Measurements from ENCODE around the gene SPEN.

SPEN gene

GRCh38 chr1:15953294-15953771 lies 105.8 kb downstream of the SPEN start:
- no peak for DNase-seq
- H3F3A ChIP-seq (ENCODE audit: insufficient read depth, low read length) = no peaks in the 10 kb centered on the region
- H3K79me2 ChIP-seq (ENCODE audit: low read length) = peaks cover 61% of the 10 kb centered on the region
- H3K36me3 ChIP-seq (replicated peaks; ENCODE audit: insufficient read depth, low read length) = no peaks in the 10 kb centered on the region
- H4K20me1 ChIP-seq (ENCODE audit: insufficient read depth, low read length) = no peaks in the 10 kb centered on the region
- TF ChIP-seq, protein P1, sequence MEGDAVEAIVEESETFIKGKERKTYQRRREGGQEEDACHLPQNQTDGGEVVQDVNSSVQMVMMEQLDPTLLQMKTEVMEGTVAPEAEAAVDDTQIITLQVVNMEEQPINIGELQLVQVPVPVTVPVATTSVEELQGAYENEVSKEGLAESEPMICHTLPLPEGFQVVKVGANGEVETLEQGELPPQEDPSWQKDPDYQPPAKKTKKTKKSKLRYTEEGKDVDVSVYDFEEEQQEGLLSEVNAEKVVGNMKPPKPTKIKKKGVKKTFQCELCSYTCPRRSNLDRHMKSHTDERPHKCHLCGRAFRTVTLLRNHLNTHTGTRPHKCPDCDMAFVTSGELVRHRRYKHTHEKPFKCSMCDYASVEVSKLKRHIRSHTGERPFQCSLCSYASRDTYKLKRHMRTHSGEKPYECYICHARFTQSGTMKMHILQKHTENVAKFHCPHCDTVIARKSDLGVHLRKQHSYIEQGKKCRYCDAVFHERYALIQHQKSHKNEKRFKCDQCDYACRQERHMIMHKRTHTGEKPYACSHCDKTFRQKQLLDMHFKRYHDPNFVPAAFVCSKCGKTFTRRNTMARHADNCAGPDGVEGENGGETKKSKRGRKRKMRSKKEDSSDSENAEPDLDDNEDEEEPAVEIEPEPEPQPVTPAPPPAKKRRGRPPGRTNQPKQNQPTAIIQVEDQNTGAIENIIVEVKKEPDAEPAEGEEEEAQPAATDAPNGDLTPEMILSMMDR (IDR thresholded peaks at IDR 0.05; ENCODE audit: low read length) = no peak
- no peak for TF ChIP-seq EZH2 (optimal IDR thresholded peaks at IDR 0.05; ENCODE audit: low read depth, low read length)
- TF ChIP-seq EZH2phosphoT487 (IDR thresholded peaks at IDR 0.05; ENCODE audit: low read length) = no peak
- no peak overlapping the region for H2AFZ ChIP-seq (ENCODE audit: low read length)
- H3K4me2 ChIP-seq (ENCODE audit: low read depth, low read length) = no peak overlapping the region
- H3K4me1 ChIP-seq (ENCODE audit: low read length) = no peaks in the 10 kb centered on the region
- no peaks in the 10 kb centered on the region for H3K9me3 ChIP-seq (replicated peaks; ENCODE audit: insufficient read depth, low read length)
- no peak overlapping the region for H3K4me3 ChIP-seq (ENCODE audit: low read length)
- no peaks in the 10 kb centered on the region for H3K27me3 ChIP-seq (replicated peaks; ENCODE audit: insufficient read depth, low read length)
- no peak overlapping the region for H3K27ac ChIP-seq (ENCODE audit: low read length)
- H3K9ac ChIP-seq (ENCODE audit: low read length) = no peak overlapping the region
- H3K9me2 ChIP-seq (replicated peaks; ENCODE audit: insufficient read depth, low read length) = no peaks in the 10 kb centered on the region

GRCh38 chr1:15953791-15954241 lies 106.3 kb downstream of the SPEN start:
- Histone ChIP-seq H3F3A (ENCODE audit: insufficient read depth, low read length) (no peaks in the 10 kb centered on the region), H3K4me3 (ENCODE audit: low read length) (no peak overlapping the region), H2AFZ (ENCODE audit: low read length) (no peak overlapping the region), H3K36me3 (replicated peaks; ENCODE audit: insufficient read depth, low read length) (no peaks in the 10 kb centered on the region), H3K9me2 (replicated peaks; ENCODE audit: insufficient read depth, low read length) (no peaks in the 10 kb centered on the region), H3K9ac (ENCODE audit: low read length) (no peak overlapping the region), H3K27ac (ENCODE audit: low read length) (no peak overlapping the region), H3K27me3 (replicated peaks; ENCODE audit: insufficient read depth, low read length) (no peaks in the 10 kb centered on the region), H3K9me3 (replicated peaks; ENCODE audit: insufficient read depth, low read length) (no peaks in the 10 kb centered on the region), H4K20me1 (ENCODE audit: insufficient read depth, low read length) (no peaks in the 10 kb centered on the region), H3K79me2 (ENCODE audit: low read length) (peaks cover 66% of the 10 kb centered on the region), H3K4me1 (ENCODE audit: low read length) (no peaks in the 10 kb centered on the region), H3K4me2 (ENCODE audit: low read depth, low read length) (no peak overlapping the region)
- DNase-seq = no peak
- TF ChIP-seq, protein P1 (IDR thresholded peaks at IDR 0.05; ENCODE audit: low read length) = no peak
- TF ChIP-seq EZH2 (optimal IDR thresholded peaks at IDR 0.05; ENCODE audit: low read depth, low read length) (no peak), EZH2phosphoT487 (IDR thresholded peaks at IDR 0.05; ENCODE audit: low read length) (no peak)

GRCh38 chr1:15954316-15954715 lies 106.8 kb downstream of the SPEN start:
- no peak for DNase-seq
- H2AFZ ChIP-seq (ENCODE audit: low read length) = no peak overlapping the region
- no peak for TF ChIP-seq EZH2phosphoT487 (IDR thresholded peaks at IDR 0.05; ENCODE audit: low read length)
- TF ChIP-seq, protein P1 (IDR thresholded peaks at IDR 0.05; ENCODE audit: low read length) = no peak
- no peak for TF ChIP-seq EZH2 (optimal IDR thresholded peaks at IDR 0.05; ENCODE audit: low read depth, low read length)
- H3K27me3 ChIP-seq (replicated peaks; ENCODE audit: insufficient read depth, low read length) = no peaks in the 10 kb centered on the region
- H3K36me3 ChIP-seq (replicated peaks; ENCODE audit: insufficient read depth, low read length) = no peaks in the 10 kb centered on the region
- H3K4me2 ChIP-seq (ENCODE audit: low read depth, low read length) = no peak overlapping the region
- H3K79me2 ChIP-seq (ENCODE audit: low read length) = peaks cover 67% of the 10 kb centered on the region
- no peaks in the 10 kb centered on the region for H3K4me1 ChIP-seq (ENCODE audit: low read length)
- H3K9me3 ChIP-seq (replicated peaks; ENCODE audit: insufficient read depth, low read length) = no peaks in the 10 kb centered on the region
- H3K9ac ChIP-seq (ENCODE audit: low read length) = no peak overlapping the region
- no peak overlapping the region for H3K4me3 ChIP-seq (ENCODE audit: low read length)
- no peaks in the 10 kb centered on the region for H4K20me1 ChIP-seq (ENCODE audit: insufficient read depth, low read length)
- no peaks in the 10 kb centered on the region for H3K9me2 ChIP-seq (replicated peaks; ENCODE audit: insufficient read depth, low read length)
- H3F3A ChIP-seq (ENCODE audit: insufficient read depth, low read length) = no peaks in the 10 kb centered on the region
- no peak overlapping the region for H3K27ac ChIP-seq (ENCODE audit: low read length)

All from MM.1S (cell line).